ENCODE results near the gene SLC25A18.

Gene SLC25A18

DNA sequence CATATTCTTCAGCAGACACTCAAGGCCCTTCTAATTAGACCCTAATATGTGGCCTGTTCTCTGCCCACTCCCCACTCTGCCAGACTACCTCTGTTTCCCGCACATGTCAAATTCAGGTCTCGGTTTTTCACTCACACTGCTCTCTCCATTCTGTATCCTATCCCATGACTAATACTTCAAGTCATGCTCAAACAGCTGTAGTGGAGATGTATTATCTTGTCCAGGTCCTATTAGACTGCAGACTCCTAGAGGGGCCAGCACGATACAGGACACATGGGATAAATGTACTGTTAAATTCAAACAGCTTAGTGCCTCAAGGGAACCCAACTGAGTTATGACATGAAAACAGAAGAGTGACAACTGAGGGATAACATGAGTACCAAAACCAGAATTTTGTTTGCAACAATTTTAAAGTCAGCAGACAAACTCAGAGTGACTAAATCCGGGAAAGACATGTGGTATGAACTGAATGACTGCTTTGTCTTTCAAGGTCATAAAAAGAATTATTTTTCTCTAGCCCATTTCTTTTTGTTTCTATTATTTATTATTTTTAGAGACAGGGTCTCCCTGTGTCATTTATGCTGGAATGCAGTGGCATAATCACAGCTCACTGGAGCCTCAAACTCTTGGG, 44.7 kb downstream of the SLC25A18 start:
- Histone ChIP-seq H2AFZ (no peak overlapping the region), H3K4me1 (no peaks in the 10 kb centered on the region), H3K27me3 (ENCODE audit: control insufficient read depth, insufficient read depth, low read length) (no peaks in the 10 kb centered on the region), H3K27ac (no peak overlapping the region), H3K9ac (no peak overlapping the region), H3K4me3 (ENCODE audit: low read depth, low read length) (no peak overlapping the region), H3K9me3 (ENCODE audit: control insufficient read depth, low read length) (no peaks in the 10 kb centered on the region), H3K79me2 (peaks cover 5% of the 10 kb centered on the region), H3K4me2 (ENCODE audit: low read length) (no peak overlapping the region), H3K36me3 (ENCODE audit: control insufficient read depth, insufficient read depth, low read length) (no peaks in the 10 kb centered on the region)
- TF ChIP-seq, protein P1, sequence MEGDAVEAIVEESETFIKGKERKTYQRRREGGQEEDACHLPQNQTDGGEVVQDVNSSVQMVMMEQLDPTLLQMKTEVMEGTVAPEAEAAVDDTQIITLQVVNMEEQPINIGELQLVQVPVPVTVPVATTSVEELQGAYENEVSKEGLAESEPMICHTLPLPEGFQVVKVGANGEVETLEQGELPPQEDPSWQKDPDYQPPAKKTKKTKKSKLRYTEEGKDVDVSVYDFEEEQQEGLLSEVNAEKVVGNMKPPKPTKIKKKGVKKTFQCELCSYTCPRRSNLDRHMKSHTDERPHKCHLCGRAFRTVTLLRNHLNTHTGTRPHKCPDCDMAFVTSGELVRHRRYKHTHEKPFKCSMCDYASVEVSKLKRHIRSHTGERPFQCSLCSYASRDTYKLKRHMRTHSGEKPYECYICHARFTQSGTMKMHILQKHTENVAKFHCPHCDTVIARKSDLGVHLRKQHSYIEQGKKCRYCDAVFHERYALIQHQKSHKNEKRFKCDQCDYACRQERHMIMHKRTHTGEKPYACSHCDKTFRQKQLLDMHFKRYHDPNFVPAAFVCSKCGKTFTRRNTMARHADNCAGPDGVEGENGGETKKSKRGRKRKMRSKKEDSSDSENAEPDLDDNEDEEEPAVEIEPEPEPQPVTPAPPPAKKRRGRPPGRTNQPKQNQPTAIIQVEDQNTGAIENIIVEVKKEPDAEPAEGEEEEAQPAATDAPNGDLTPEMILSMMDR (IDR thresholded peaks at IDR 0.05), result no peak

GRCh38 chr22:17612057-17612456, 48.8 kb downstream of the SLC25A18 start:
- H3K4me1 ChIP-seq, result no peaks in the 10 kb centered on the region
- H3K9ac ChIP-seq, result no peak overlapping the region
- no peak overlapping the region for H3K27ac ChIP-seq
- H3K79me2 ChIP-seq, result peaks cover 5% of the 10 kb centered on the region
- H3K4me2 ChIP-seq (ENCODE audit: low read length), result no peak overlapping the region
- H3K9me3 ChIP-seq (ENCODE audit: control insufficient read depth, low read length), result no peaks in the 10 kb centered on the region
- H3K27me3 ChIP-seq (ENCODE audit: control insufficient read depth, insufficient read depth, low read length), result no peaks in the 10 kb centered on the region
- H3K4me3 ChIP-seq (ENCODE audit: low read depth, low read length), result no peak overlapping the region
- H3K36me3 ChIP-seq (ENCODE audit: control insufficient read depth, insufficient read depth, low read length), result no peaks in the 10 kb centered on the region
- TF ChIP-seq, protein P1 (IDR thresholded peaks at IDR 0.05), result no peak
- no peak overlapping the region for H2AFZ ChIP-seq

DNA sequence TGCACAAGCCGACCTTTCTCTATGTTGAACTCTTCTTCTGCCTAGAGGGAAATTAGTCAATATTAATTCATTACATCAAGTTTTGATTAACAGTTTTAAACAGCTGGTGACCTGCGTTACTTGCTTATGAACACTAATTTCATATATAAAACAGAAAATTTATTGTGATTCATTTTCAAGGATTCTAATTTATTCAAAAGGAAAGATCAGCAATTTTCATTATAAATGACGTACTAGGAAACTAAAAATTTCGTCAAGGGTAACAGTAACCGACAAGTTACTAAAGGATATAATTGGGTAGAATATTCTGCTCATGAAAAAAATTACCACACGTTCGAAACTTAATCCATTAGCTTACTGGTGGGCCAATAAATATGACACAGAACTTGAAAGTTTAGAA, 50.0 kb downstream of the SLC25A18 start:
- H3K36me3 ChIP-seq (ENCODE audit: control insufficient read depth, insufficient read depth, low read length), result no peaks in the 10 kb centered on the region
- H3K9me3 ChIP-seq (ENCODE audit: control insufficient read depth, low read length), result no peaks in the 10 kb centered on the region
- no peak overlapping the region for H3K4me3 ChIP-seq (ENCODE audit: low read depth, low read length)
- no peak overlapping the region for H3K9ac ChIP-seq
- H3K27me3 ChIP-seq (ENCODE audit: control insufficient read depth, insufficient read depth, low read length), result no peaks in the 10 kb centered on the region
- TF ChIP-seq, protein P1 (IDR thresholded peaks at IDR 0.05), result no peak
- no peak overlapping the region for H3K27ac ChIP-seq
- H3K4me2 ChIP-seq (ENCODE audit: low read length), result no peak overlapping the region
- no peak overlapping the region for H2AFZ ChIP-seq
- H3K4me1 ChIP-seq, result no peaks in the 10 kb centered on the region
- peaks cover 5% of the 10 kb centered on the region for H3K79me2 ChIP-seq

DNA sequence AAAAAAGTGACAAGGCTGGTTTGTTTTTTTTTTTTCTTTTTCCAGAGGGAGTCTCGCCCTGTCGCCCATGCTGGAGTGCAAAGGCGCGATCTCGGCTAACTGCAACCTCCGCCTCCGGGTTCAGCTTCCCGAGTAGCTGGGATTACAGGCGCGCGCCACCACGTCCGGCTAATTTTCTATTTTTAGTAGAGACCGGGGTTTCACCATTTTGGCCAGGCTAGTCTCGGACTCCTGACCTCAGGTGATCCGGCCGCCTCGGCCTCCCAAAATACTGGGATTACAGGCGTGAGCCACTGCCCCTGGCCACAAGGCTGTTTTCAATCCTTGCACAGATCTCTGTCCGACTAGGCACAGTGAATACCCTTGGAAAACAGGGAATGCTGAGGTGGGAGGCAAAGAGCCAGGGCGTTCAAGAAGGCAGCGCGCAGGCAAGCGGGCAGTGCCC, 64.7 kb downstream of the SLC25A18 start:
- peaks cover 21% of the 10 kb centered on the region for H3K79me2 ChIP-seq
- H3K36me3 ChIP-seq (ENCODE audit: control insufficient read depth, insufficient read depth, low read length), result no peaks in the 10 kb centered on the region
- H3K4me2 ChIP-seq (ENCODE audit: low read length), result peak overlapping the region; percentile 59
- peaks cover 4% of the 10 kb centered on the region for H3K4me1 ChIP-seq
- no peaks in the 10 kb centered on the region for H3K27me3 ChIP-seq (ENCODE audit: control insufficient read depth, insufficient read depth, low read length)
- peak overlapping the region; percentile 99 for H3K4me3 ChIP-seq (ENCODE audit: low read depth, low read length)
- H2AFZ ChIP-seq, result peak overlapping the region; percentile 90
- peak overlapping the region; percentile 93 for H3K27ac ChIP-seq
- TF ChIP-seq, protein P1 (IDR thresholded peaks at IDR 0.05), result no peak
- no peaks in the 10 kb centered on the region for H3K9me3 ChIP-seq (ENCODE audit: control insufficient read depth, low read length)
- peak overlapping the region; percentile 94 for H3K9ac ChIP-seq

Data from parathyroid adenoma (tissue), 2 donors.